IPS DF 6.9 (cell line): Measurements from ENCODE around the gene ADCY5.
A peak's percentile ranks its signal among the peaks of the same experiment; 100 is the strongest.

Experiments used
- DNase-seq: peaks from one replicate; pipeline ENCODE4 v3.0.0-alpha.2; 2013; ENCODE audit warnings: low read depth, low spot score
- H3K27ac ChIP-seq: one replicate; pipeline ENCODE4 v1.5.1; 2013; ENCODE audit warnings: low read length, control low read depth
- H3K27me3 ChIP-seq: 2 replicates; pipeline ENCODE4 v1.6.1; 2013; ENCODE audit warnings: mild to moderate bottlenecking, low read length; ENCODE audit not compliant: control insufficient read depth, insufficient read depth
- H3K36me3 ChIP-seq: 2 replicates; pipeline ENCODE4 v1.6.1; 2013; ENCODE audit warnings: low read length; ENCODE audit not compliant: control insufficient read depth, insufficient read depth
- H3K4me1 ChIP-seq: 2 replicates; pipeline ENCODE4 v1.6.1; 2013; ENCODE audit warnings: low read length; ENCODE audit not compliant: control insufficient read depth, insufficient read depth
- H3K4me3 ChIP-seq: 2 replicates; pipeline ENCODE4 v1.5.1; 2013; ENCODE audit warnings: mild to moderate bottlenecking, low read length
- H3K9me3 ChIP-seq: 2 replicates; pipeline ENCODE4 v1.6.1; 2013; ENCODE audit warnings: low read length, inconsistent platforms; ENCODE audit not compliant: control insufficient read depth, insufficient read depth
- WGBS: extraction: QIAGEN DNeasy Blood & Tissue Kit; methylation state at CpG from one replicate; pipeline ENCODE4 v1.1.7; 2013; ENCODE audit warnings: mixed read lengths, missing lambda C conversion rate; ENCODE audit not compliant: insufficient read length, insufficient coverage; 5-methylcytosine and 5-hydroxymethylcytosine counted together

The ADCY5 gene

GRCh38 chr3:123287962-123288302 lies 161.0 kb downstream of the ADCY5 start:
- Histone ChIP-seq H3K9me3 (no peaks in the 10 kb centered on the region), H3K4me1 (no peaks in the 10 kb centered on the region), H3K27ac (no peak overlapping the region), H3K27me3 (no peaks in the 10 kb centered on the region), H3K4me3 (no peak overlapping the region), H3K36me3 (peaks cover 32% of the 10 kb centered on the region)
- DNase-seq = no peak
- 100% methylated on average over 1 of the region's 6 CpGs for WGBS

- Histone ChIP-seq H3K36me3 (peaks cover 32% of the 10 kb centered on the region), H3K4me1 (no peaks in the 10 kb centered on the region)
- WGBS = no CpG with 5 or more reads among the region's 14 CpGs
Measured at GRCh38 chr3:123287051-123287961, 161.6 kb downstream of the ADCY5 start.

GRCh38 chr3:123286308-123287023 lies 162.4 kb downstream of the ADCY5 start:
- no peak overlapping the region for H3K4me3 ChIP-seq
- H3K27ac ChIP-seq = no peak overlapping the region
- H3K27me3 ChIP-seq = no peaks in the 10 kb centered on the region
- no peaks in the 10 kb centered on the region for H3K4me1 ChIP-seq
- peaks cover 32% of the 10 kb centered on the region for H3K36me3 ChIP-seq
- H3K9me3 ChIP-seq = no peaks in the 10 kb centered on the region
- WGBS = no CpG with 5 or more reads among the region's 16 CpGs
- DNase-seq = peak; percentile 50

More at GRCh38 chr3:123287051-123287961, 161.6 kb downstream of the ADCY5 start:
- no peak overlapping the region for H3K4me3 ChIP-seq
- DNase-seq = no peak
- H3K27me3 ChIP-seq = no peaks in the 10 kb centered on the region
- H3K27ac ChIP-seq = no peak overlapping the region
- H3K9me3 ChIP-seq = no peaks in the 10 kb centered on the region

GRCh38 chr3:123285931-123286307 lies 163.0 kb downstream of the ADCY5 start:
- no CpG with 5 or more reads among the region's 4 CpGs for WGBS
- H3K4me1 ChIP-seq = no peaks in the 10 kb centered on the region
- no peak overlapping the region for H3K4me3 ChIP-seq
- DNase-seq = no peak
- H3K36me3 ChIP-seq = peaks cover 32% of the 10 kb centered on the region
- no peak overlapping the region for H3K27ac ChIP-seq
- H3K27me3 ChIP-seq = no peaks in the 10 kb centered on the region
- H3K9me3 ChIP-seq = no peaks in the 10 kb centered on the region

GRCh38 chr3:123285479-123285878 lies 163.4 kb downstream of the ADCY5 start:
- no CpG with 5 or more reads among the region's 4 CpGs for WGBS

GRCh38 chr3:123285066-123285465 lies 163.8 kb downstream of the ADCY5 start:
- H3K4me1 ChIP-seq = no peaks in the 10 kb centered on the region
- WGBS = no CpG with 5 or more reads among the region's 9 CpGs
- H3K4me3 ChIP-seq = no peak overlapping the region
- no peak for DNase-seq
- H3K9me3 ChIP-seq = no peaks in the 10 kb centered on the region
- H3K27me3 ChIP-seq = no peaks in the 10 kb centered on the region
- H3K27ac ChIP-seq = no peak overlapping the region
- peaks cover 29% of the 10 kb centered on the region for H3K36me3 ChIP-seq

More at GRCh38 chr3:123285479-123285878, 163.4 kb downstream of the ADCY5 start:
- H3K9me3 ChIP-seq = no peaks in the 10 kb centered on the region
- peaks cover 29% of the 10 kb centered on the region for H3K36me3 ChIP-seq
- no peaks in the 10 kb centered on the region for H3K27me3 ChIP-seq
- no peak overlapping the region for H3K27ac ChIP-seq
- no peak for DNase-seq
- no peak overlapping the region for H3K4me3 ChIP-seq
- H3K4me1 ChIP-seq = no peaks in the 10 kb centered on the region

- DNase-seq = no peak
- no peaks in the 10 kb centered on the region for H3K27me3 ChIP-seq
- no peaks in the 10 kb centered on the region for H3K4me1 ChIP-seq
- no peak overlapping the region for H3K4me3 ChIP-seq
- no CpG with 5 or more reads among the region's 18 CpGs for WGBS
- H3K36me3 ChIP-seq = peaks cover 23% of the 10 kb centered on the region; the same call in 1 of the 2 replicates
- H3K9me3 ChIP-seq = no peaks in the 10 kb centered on the region
- H3K27ac ChIP-seq = no peak overlapping the region
Measured at GRCh38 chr3:123284399-123285010, 164.4 kb downstream of the ADCY5 start.

GRCh38 chr3:123283657-123284398 lies 165.1 kb downstream of the ADCY5 start:
- Histone ChIP-seq H3K36me3 (peaks cover 20% of the 10 kb centered on the region; the same call in 1 of the 2 replicates), H3K4me1 (no peaks in the 10 kb centered on the region), H3K27ac (no peak overlapping the region), H3K27me3 (no peaks in the 10 kb centered on the region), H3K4me3 (no peak overlapping the region), H3K9me3 (no peaks in the 10 kb centered on the region)
- no peak for DNase-seq
- no CpG with 5 or more reads among the region's 17 CpGs for WGBS

- Histone ChIP-seq H3K36me3 (peaks cover 20% of the 10 kb centered on the region; the same call in 1 of the 2 replicates), H3K4me3 (no peak overlapping the region), H3K27me3 (no peaks in the 10 kb centered on the region), H3K27ac (no peak overlapping the region), H3K4me1 (0 out of 2 replicates have a peak, but pooled peaks cover 3% of the 10 kb centered on the region), H3K9me3 (no peaks in the 10 kb centered on the region)
- no CpG with 5 or more reads among the region's 9 CpGs for WGBS
- no peak for DNase-seq
Measured at GRCh38 chr3:123283074-123283473, 165.8 kb downstream of the ADCY5 start.

- no peaks in the 10 kb centered on the region for H3K9me3 ChIP-seq
- no CpG with 5 or more reads among the region's 8 CpGs for WGBS
- H3K27ac ChIP-seq = no peak overlapping the region
- H3K27me3 ChIP-seq = no peaks in the 10 kb centered on the region
- 0 out of 2 replicates have a peak, but pooled peaks cover 3% of the 10 kb centered on the region for H3K4me1 ChIP-seq
- no peak overlapping the region for H3K4me3 ChIP-seq
- H3K36me3 ChIP-seq = peaks cover 20% of the 10 kb centered on the region; the same call in 1 of the 2 replicates
- no peak for DNase-seq
Measured at GRCh38 chr3:123282461-123282860, 166.4 kb downstream of the ADCY5 start.
